GM23338 (cell line): ENCODE results near the gene LDHB. TPM values are rescaled to one million over a fixed set of nuclear protein-coding genes. Genes with fewer than 3 reads are reported as not detected.

Experiments
- ATAC-seq: fragments of 200-7000 bp; cut with Tn5 transposase; 3 replicates; pipeline ENCODE4 v1.9.1; 2020
- DNase-seq: peaks from one replicate; pipeline ENCODE4 v3.0.0-alpha.2; 2015; ENCODE audit warnings: low spot score
- H2AFZ ChIP-seq: fragments of 200-600 bp; sonication (generic); 2 replicates; pipeline ENCODE4 v1.8.0; 2016; ENCODE audit warnings: antibody characterized with exemption, mild to moderate bottlenecking, moderate library complexity
- H3F3A ChIP-seq: fragments of 200-600 bp; sonication (generic); replicated peaks from 2 replicates; pipeline ENCODE4 v1.8.0; 2017; ENCODE audit warnings: antibody characterized with exemption, mixed run types, low read depth
- H3K27ac ChIP-seq: fragments of 200-600 bp; sonication (generic); 2 replicates; pipeline ENCODE4 v1.6.1; 2016; ENCODE audit warnings: low read depth
- H3K27me3 ChIP-seq: fragments of 200-600 bp; sonication (generic); 2 replicates; pipeline ENCODE4 v1.8.0; 2016; ENCODE audit warnings: mild to moderate bottlenecking, mixed run types, moderate library complexity; ENCODE audit not compliant: insufficient read depth
- H3K36me3 ChIP-seq: fragments of 200-600 bp; sonication (generic); 2 replicates; pipeline ENCODE4 v1.8.0; 2016; ENCODE audit warnings: mild to moderate bottlenecking; ENCODE audit not compliant: insufficient read depth
- H3K4me1 ChIP-seq: fragments of 200-600 bp; sonication (generic); 2 replicates; pipeline ENCODE4 v1.8.0; 2016; ENCODE audit warnings: mild to moderate bottlenecking, moderate library complexity; ENCODE audit not compliant: insufficient read depth
- H3K4me2 ChIP-seq: fragments of 200-600 bp; sonication (generic); 2 replicates; pipeline ENCODE4 v1.7.1; 2017; ENCODE audit warnings: mixed run types
- H3K4me3 ChIP-seq: fragments of 200-600 bp; sonication (generic); 2 replicates; pipeline ENCODE4 v1.6.1; 2016; ENCODE audit warnings: mixed run types
- H3K79me2 ChIP-seq: fragments of 200-600 bp; sonication (generic); replicated peaks from 2 replicates; pipeline ENCODE4 v1.8.0; 2017; ENCODE audit warnings: mild to moderate bottlenecking; ENCODE audit not compliant: insufficient read depth
- H3K9me2 ChIP-seq: fragments of 200-600 bp; sonication (generic); 2 replicates; pipeline ENCODE4 v1.8.0; 2017; ENCODE audit not compliant: insufficient read depth
- H4K20me1 ChIP-seq: fragments of 200-600 bp; sonication (generic); replicated peaks from 2 replicates; pipeline ENCODE4 v1.8.0; 2017; ENCODE audit warnings: mild to moderate bottlenecking; ENCODE audit not compliant: insufficient read depth
- H3K27ac Mint-ChIP-seq: 2 replicates; pipeline ENCODE4 v1.8.0; 2020; ENCODE audit warnings: inconsistent platforms, mild to moderate bottlenecking, moderate library complexity, mixed read lengths
- H3K27me3 Mint-ChIP-seq: 3 replicates; pipeline ENCODE4 v1.8.0; 2022; ENCODE audit warnings: low read depth, mild to moderate bottlenecking, moderate library complexity, mixed read lengths, inconsistent platforms; ENCODE audit not compliant: insufficient read depth, poor library complexity
- H3K36me3 Mint-ChIP-seq: 3 replicates; pipeline ENCODE4 v1.8.0; 2021; ENCODE audit warnings: low read depth, mild to moderate bottlenecking, inconsistent platforms, moderate library complexity, mixed read lengths
- H3K4me1 Mint-ChIP-seq: 3 replicates; pipeline ENCODE4 v1.8.0; 2020; ENCODE audit warnings: mild to moderate bottlenecking, inconsistent platforms, mixed read lengths
- H3K4me3 Mint-ChIP-seq: 3 replicates; pipeline ENCODE4 v1.8.0; 2021; ENCODE audit warnings: moderate library complexity, mild to moderate bottlenecking, inconsistent platforms, mixed read lengths
- H3K9me3 Mint-ChIP-seq: 3 replicates; pipeline ENCODE4 v1.8.0; 2020; ENCODE audit warnings: moderate library complexity, mild to moderate bottlenecking, inconsistent platforms, mixed read lengths
- CREB1 ChIP-seq: fragments of 250-450 bp; sonication (Bioruptor Pico); IDR thresholded peaks from 2 replicates; pipeline ENCODE4 v1.5.0; 2020; ENCODE audit warnings: low read depth, mild to moderate bottlenecking, moderate library complexity
- EZH2 ChIP-seq: fragments of 200-600 bp; sonication (generic); IDR thresholded peaks from one replicate; pipeline ENCODE4 v1.8.0; 2017; ENCODE audit warnings: antibody characterized with exemption, mild to moderate bottlenecking, low read depth; ENCODE audit not compliant: unreplicated experiment
- EZH2phosphoT487 ChIP-seq: fragments of 200-600 bp; sonication (generic); IDR thresholded peaks from one replicate; pipeline ENCODE4 v1.8.1; 2018; ENCODE audit warnings: antibody characterized with exemption; ENCODE audit not compliant: unreplicated experiment
- NANOG ChIP-seq: IDR thresholded peaks from 2 replicates; pipeline ENCODE4 v1.6.1; 2016; ENCODE audit warnings: antibody characterized with exemption, borderline replicate concordance
- POLR2AphosphoS5 ChIP-seq: IDR thresholded peaks from 2 replicates; pipeline ENCODE4 v1.6.1; 2016; ENCODE audit warnings: antibody characterized with exemption, low read depth
- STAT1 ChIP-seq: IDR thresholded peaks from one replicate; pipeline ENCODE4 v1.6.1; 2016; ENCODE audit warnings: antibody characterized with exemption; ENCODE audit not compliant: unreplicated experiment
- ZNF114 ChIP-seq: fragments of 250-450 bp; sonication (Bioruptor Pico); IDR thresholded peaks from 2 replicates; pipeline ENCODE4 v1.5.0; 2020; ENCODE audit warnings: mild to moderate bottlenecking, moderate library complexity
- ZNF331 ChIP-seq: fragments of 250-450 bp; sonication (Bioruptor Pico); IDR thresholded peaks from 2 replicates; pipeline ENCODE4 v1.5.0; 2020; ENCODE audit warnings: low read depth, mild to moderate bottlenecking, moderate library complexity
- ZNF462 ChIP-seq: fragments of 250-450 bp; sonication (Bioruptor Pico); IDR thresholded peaks from 2 replicates; pipeline ENCODE4 v1.5.0; 2020; ENCODE audit warnings: mild to moderate bottlenecking, moderate library complexity
- polyA plus RNA-seq: library from polyadenylated mRNA; unstranded; fragments of >200 nt; fragmentation: Nextera tagmentation; extraction: Ambion mirVana; gene quantifications from 2 replicates; pipeline ENCODE4 v1.2.1, GENCODE V29; 2016
- total RNA-seq: library from RNA; depleted of rRNA; stranded (reverse); fragments of >200 nt; shearing (Covaris generic); gene quantifications from 2 replicates; pipeline ENCODE4 v1.2.3, GENCODE V29; 2014

The LDHB gene
- total and polyA plus RNA-seq, 2 experiments from 2014 or later: 1,537 to 1,990 TPM

GRCh38 chr12:21691515-21691914 is 33.9 kb upstream of the LDHB start:
- peaks cover 7% of the 10 kb centered on the region; the same call in 1 of the 3 replicates for H3K4me1 Mint-ChIP-seq
- DNase-seq: no peak
- H3K27ac Mint-ChIP-seq: no peak overlapping the region
- no peaks in the 10 kb centered on the region for H3K79me2 ChIP-seq
- ATAC-seq: no peak
- no peak overlapping the region for H2AFZ ChIP-seq
- no peaks in the 10 kb centered on the region for H3K27me3 ChIP-seq
- no peak overlapping the region for H3K4me3 Mint-ChIP-seq
- H4K20me1 ChIP-seq: no peaks in the 10 kb centered on the region
- H3K4me2 ChIP-seq: no peak overlapping the region
- TF ChIP-seq STAT1 (no peak), ZNF114 (no peak), EZH2 (no peak), ZNF462 (CRISPR knock-in tag) (no peak), ZNF331 (CRISPR knock-in tag) (no peak), POLR2AphosphoS5 (no peak), EZH2phosphoT487 (no peak), CREB1 (CRISPR knock-in tag) (no peak), NANOG (no peak)
- no peaks in the 10 kb centered on the region for H3K4me1 ChIP-seq
- no peaks in the 10 kb centered on the region for H3K9me2 ChIP-seq
- peaks cover 10% of the 10 kb centered on the region; the same call in 2 of the 3 replicates for H3K36me3 Mint-ChIP-seq
- H3K9me3 Mint-ChIP-seq: peaks cover 11% of the 10 kb centered on the region
- H3K27ac ChIP-seq: no peak overlapping the region
- no peak overlapping the region for H3K4me3 ChIP-seq
- H3K27me3 Mint-ChIP-seq: peaks cover 8% of the 10 kb centered on the region
- H3K36me3 ChIP-seq: no peaks in the 10 kb centered on the region
- no peaks in the 10 kb centered on the region for H3F3A ChIP-seq
